ENCODE results near the gene NEK1.

GRCh38 chr4:169540774-169541173 lies 71.6 kb downstream of the NEK1 start:
- TF ChIP-seq CTCF (IDR thresholded peaks at IDR 0.05) (no peak), POLR2AphosphoS5 (IDR thresholded peaks at IDR 0.05) (no peak), EP300 (IDR thresholded peaks at IDR 0.05) (no peak), POLR2A (IDR thresholded peaks at IDR 0.05) (no peak)

Measured in stomach (tissue), 4 donors.